Vagina (tissue), 2 donors: ENCODE measurements around the gene DCLK2.

Experiments
- CTCF ChIP-seq, 3 experiments: fragments of 450-650 bp in 2 of 3; fragments of 200-600 bp in 1 of 3; sonication (generic) in 1 of 3; IDR thresholded peaks; one replicate each; pipeline ENCODE4 v1.5.1; 2017 to 2019; ENCODE audit warnings: antibody characterized with exemption in 3 of 3, mild to moderate bottlenecking in 2 of 3, moderate library complexity in 2 of 3
- POLR2A ChIP-seq, 2 donors: fragments of 450-650 bp; IDR thresholded peaks; one replicate each; pipeline ENCODE4 v1.6.1; 2017; ENCODE audit warnings: antibody characterized with exemption in 2 of 2, mild to moderate bottlenecking in 2 of 2, moderate library complexity in 2 of 2

DNA sequence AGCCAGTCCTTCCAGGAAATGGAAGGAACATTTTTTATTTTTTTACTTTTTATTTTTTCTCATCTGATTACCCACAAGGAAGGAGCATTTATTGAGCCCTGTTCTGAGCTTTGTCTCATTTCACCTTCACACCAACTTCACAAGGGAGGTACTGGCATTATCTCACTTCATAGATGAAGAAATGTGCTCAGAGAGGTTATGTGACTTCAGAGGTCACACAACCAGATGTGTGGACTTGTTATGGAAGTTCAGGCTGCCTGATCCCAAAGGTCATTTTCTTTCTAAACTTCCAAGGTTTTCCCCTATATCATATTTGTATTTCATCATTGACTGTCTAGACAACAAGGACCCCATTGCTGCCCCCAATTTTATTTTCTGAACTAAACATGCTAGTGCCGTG lies 160.3 kb downstream of the DCLK2 start:
- TF ChIP-seq CTCF (IDR thresholded peaks at IDR 0.05), result no peak
- no peak for TF ChIP-seq POLR2A (IDR thresholded peaks at IDR 0.05)
